ENCODE data around the gene LRFN5. TPM values are rescaled to one million over a fixed set of nuclear protein-coding genes. Genes with fewer than 3 reads are reported as not detected.

Gene LRFN5
- total and polyA plus RNA-seq, 8 donors: 2.1 to 7.4 (median 6.1) TPM

GRCh38 chr14:41805633-41806032 is 199.0 kb downstream of the LRFN5 start:
- H3K4me1 ChIP-seq: no peaks in the 10 kb centered on the region
- H3K36me3 ChIP-seq: no peaks in the 10 kb centered on the region
- H3K9me3 ChIP-seq: peaks cover 0 to 10% of the 10 kb centered on the region in 2 donors
- DNase-seq (no peak), ATAC-seq (no peak)
- no peak overlapping the region for H3K27ac ChIP-seq
- no peak overlapping the region for H3K4me3 ChIP-seq
- intact Hi-C loops (cut with DNase I): no loop called here
- TF ChIP-seq CTCF (IDR thresholded peaks at IDR 0.05): no peak
- H3K27me3 ChIP-seq: no peaks in the 10 kb centered on the region

- DNase-seq (peak in 1 of 4 donors; percentile 49), ATAC-seq (peak; percentile 35)
- Histone ChIP-seq H3K27ac (no peak overlapping the region), H3K36me3 (no peaks in the 10 kb centered on the region), H3K4me1 (no peaks in the 10 kb centered on the region), H3K9me3 (peaks cover 0 to 10% of the 10 kb centered on the region in 2 donors), H3K4me3 (no peak overlapping the region), H3K27me3 (no peaks in the 10 kb centered on the region)
- no peak for TF ChIP-seq CTCF (IDR thresholded peaks at IDR 0.05)
- intact Hi-C loops (cut with DNase I): no loop called here
Observed at GRCh38 chr14:41806366-41806975, 199.8 kb downstream of the LRFN5 start.

GRCh38 chr14:41810362-41810761 is 203.7 kb downstream of the LRFN5 start:
- H3K27ac ChIP-seq: no peak overlapping the region
- no peaks in the 10 kb centered on the region for H3K27me3 ChIP-seq
- ATAC-seq (no peak), DNase-seq (no peak)
- H3K4me1 ChIP-seq: no peaks in the 10 kb centered on the region
- no peak for TF ChIP-seq CTCF (IDR thresholded peaks at IDR 0.05)
- no peak overlapping the region for H3K4me3 ChIP-seq
- intact Hi-C loops (cut with DNase I): no loop called here
- H3K36me3 ChIP-seq: no peaks in the 10 kb centered on the region
- H3K9me3 ChIP-seq: peaks cover 0 to 7% of the 10 kb centered on the region in 2 donors

- no peak for DNase-seq
- Histone ChIP-seq H3K27ac (no peak overlapping the region), H3K36me3 (no peaks in the 10 kb centered on the region), H3K9me3 (no peaks in the 10 kb centered on the region), H3K4me1 (no peaks in the 10 kb centered on the region), H3K4me3 (no peak overlapping the region), H3K27me3 (no peaks in the 10 kb centered on the region)
- TF ChIP-seq CTCF (IDR thresholded peaks at IDR 0.05): no peak
- intact Hi-C loops (cut with DNase I): no loop called here
- ATAC-seq: no peak
Observed at GRCh38 chr14:41817626-41818025, 210.9 kb downstream of the LRFN5 start.

GRCh38 chr14:41824441-41824840 is 217.8 kb downstream of the LRFN5 start:
- no peak overlapping the region for H3K4me3 ChIP-seq
- no peak for TF ChIP-seq CTCF (IDR thresholded peaks at IDR 0.05)
- H3K27ac ChIP-seq: no peak overlapping the region
- H3K9me3 ChIP-seq: peaks cover 0 to 16% of the 10 kb centered on the region in 2 donors
- ATAC-seq (no peak), DNase-seq (no peak)
- intact Hi-C loops (cut with DNase I): no loop called here
- H3K27me3 ChIP-seq: no peaks in the 10 kb centered on the region
- no peaks in the 10 kb centered on the region for H3K4me1 ChIP-seq
- H3K36me3 ChIP-seq: no peaks in the 10 kb centered on the region
